ENCODE results near the gene SARS1. TPM values are rescaled to one million over a fixed set of nuclear protein-coding genes. Genes with fewer than 3 reads are reported as not detected.

SARS1 gene
- total and polyA plus RNA-seq, 2 donors (not counting 1 experiment from before 2014, with no cell fraction given) = 59.1 to 115 TPM

GRCh38 chr1:109272021-109272799 lies 58.5 kb downstream of the SARS1 start:
- intact Hi-C loops (cut with micrococcal nuclease) = no loop called here
- no peaks in the 10 kb centered on the region for H3K9me3 ChIP-seq (ENCODE audit: control extremely low read depth in 1 of 3, control insufficient read depth in 2 of 3, insufficient read depth in 1 of 3, low read length in 2 of 3)
- H3K4me3 ChIP-seq (ENCODE audit: control extremely low read depth in 1 of 5, extremely low read depth in 1 of 5, insufficient read depth in 1 of 5, low read depth in 2 of 5, low read length in 4 of 5) = no peak overlapping the region
- no peak overlapping the region for H3K9ac ChIP-seq (ENCODE audit: low read length)
- no peak overlapping the region for H2AFZ ChIP-seq (ENCODE audit: insufficient read depth, low read depth, low read length, poor library complexity, severe bottlenecking)
- no peaks in the 10 kb centered on the region for H3K4me1 Mint-ChIP-seq
- H3K27ac Mint-ChIP-seq = no peak overlapping the region
- no peaks in the 10 kb centered on the region for H3K9me3 Mint-ChIP-seq (ENCODE audit: insufficient read depth)
- ChIA-PET POLR2A (no interaction called here), CTCF (no interaction called here)
- H3K36me3 ChIP-seq (replicated peaks in 1 of 2; ENCODE audit: control extremely low read depth in 1 of 2, control insufficient read depth in 1 of 2, extremely low read depth in 1 of 2, insufficient read depth in 2 of 2, low read length in 1 of 2) = no peaks in the 10 kb centered on the region
- TF ChIP-seq, protein P1, sequence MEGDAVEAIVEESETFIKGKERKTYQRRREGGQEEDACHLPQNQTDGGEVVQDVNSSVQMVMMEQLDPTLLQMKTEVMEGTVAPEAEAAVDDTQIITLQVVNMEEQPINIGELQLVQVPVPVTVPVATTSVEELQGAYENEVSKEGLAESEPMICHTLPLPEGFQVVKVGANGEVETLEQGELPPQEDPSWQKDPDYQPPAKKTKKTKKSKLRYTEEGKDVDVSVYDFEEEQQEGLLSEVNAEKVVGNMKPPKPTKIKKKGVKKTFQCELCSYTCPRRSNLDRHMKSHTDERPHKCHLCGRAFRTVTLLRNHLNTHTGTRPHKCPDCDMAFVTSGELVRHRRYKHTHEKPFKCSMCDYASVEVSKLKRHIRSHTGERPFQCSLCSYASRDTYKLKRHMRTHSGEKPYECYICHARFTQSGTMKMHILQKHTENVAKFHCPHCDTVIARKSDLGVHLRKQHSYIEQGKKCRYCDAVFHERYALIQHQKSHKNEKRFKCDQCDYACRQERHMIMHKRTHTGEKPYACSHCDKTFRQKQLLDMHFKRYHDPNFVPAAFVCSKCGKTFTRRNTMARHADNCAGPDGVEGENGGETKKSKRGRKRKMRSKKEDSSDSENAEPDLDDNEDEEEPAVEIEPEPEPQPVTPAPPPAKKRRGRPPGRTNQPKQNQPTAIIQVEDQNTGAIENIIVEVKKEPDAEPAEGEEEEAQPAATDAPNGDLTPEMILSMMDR (IDR thresholded peaks at IDR 0.05) = no peak
- TF ChIP-seq EZH2 (IDR thresholded peaks at IDR 0.05; ENCODE audit: borderline replicate concordance, insufficient read depth, low read depth, low read length, poor library complexity, severe bottlenecking) = no peak
- H3K27ac ChIP-seq (ENCODE audit: low read length in 2 of 2) = no peak overlapping the region
- no peak overlapping the region for H3K4me3 Mint-ChIP-seq
- no peaks in the 10 kb centered on the region for H3K27me3 Mint-ChIP-seq
- no peak for DNase-seq
- H3K4me2 ChIP-seq (replicated peaks; ENCODE audit: low read depth, low read length, poor library complexity, severe bottlenecking) = no peak overlapping the region
- no peaks in the 10 kb centered on the region for H4K20me1 ChIP-seq (ENCODE audit: control insufficient read depth, insufficient read depth, low read length, poor library complexity, severe bottlenecking)
- H3K79me2 ChIP-seq (ENCODE audit: control insufficient read depth, insufficient read depth, low read length) = no peaks in the 10 kb centered on the region
- 95% methylated on average over 12 of the region's 13 CpGs for WGBS (ENCODE audit: insufficient coverage)
- peaks cover 0 to 1% of the 10 kb centered on the region in 2 donors for H3K4me1 ChIP-seq (ENCODE audit: control insufficient read depth in 2 of 2, insufficient read depth in 2 of 2, low read length in 2 of 2)
- no peak for ATAC-seq (ENCODE audit: low read depth)
- peaks cover 0 to 4% (median 0%) of the 10 kb centered on the region in 4 experiments for H3K27me3 ChIP-seq (replicated peaks in 1 of 4; ENCODE audit: control extremely low read depth in 1 of 4, control insufficient read depth in 3 of 4, insufficient read depth in 4 of 4, low read length in 3 of 4)

GRCh38 chr1:109272831-109273547 lies 59.3 kb downstream of the SARS1 start:
- H3K9ac ChIP-seq (ENCODE audit: low read length) = no peak overlapping the region
- H3K27me3 ChIP-seq (replicated peaks in 1 of 4; ENCODE audit: control extremely low read depth in 1 of 4, control insufficient read depth in 3 of 4, insufficient read depth in 4 of 4, low read length in 3 of 4) = peaks cover 0 to 4% (median 0%) of the 10 kb centered on the region in 4 experiments
- H2AFZ ChIP-seq (ENCODE audit: insufficient read depth, low read depth, low read length, poor library complexity, severe bottlenecking) = no peak overlapping the region
- no peak overlapping the region for H3K4me3 ChIP-seq (ENCODE audit: control extremely low read depth in 1 of 5, extremely low read depth in 1 of 5, insufficient read depth in 1 of 5, low read depth in 2 of 5, low read length in 4 of 5)
- Mint-ChIP-seq H3K9me3 (ENCODE audit: insufficient read depth) (no peaks in the 10 kb centered on the region), H3K4me1 (no peaks in the 10 kb centered on the region), H3K27me3 (no peaks in the 10 kb centered on the region), H3K27ac (no peak overlapping the region), H3K4me3 (no peak overlapping the region)
- intact Hi-C loops (cut with micrococcal nuclease) = no loop called here
- CTCF ChIA-PET = interaction anchor here (0.9 kb wide), 1 partner anchor 10 kb away, joined by 3 read pairs; the partner anchor contains the start of gene PSRC1
- no peaks in the 10 kb centered on the region for H3K9me3 ChIP-seq (ENCODE audit: control extremely low read depth in 1 of 3, control insufficient read depth in 2 of 3, insufficient read depth in 1 of 3, low read length in 2 of 3)
- POLR2A ChIA-PET = no interaction called here
- ATAC-seq (ENCODE audit: low read depth) (no peak), DNase-seq (no peak)
- H4K20me1 ChIP-seq (ENCODE audit: control insufficient read depth, insufficient read depth, low read length, poor library complexity, severe bottlenecking) = no peaks in the 10 kb centered on the region
- H3K36me3 ChIP-seq (replicated peaks in 1 of 2; ENCODE audit: control extremely low read depth in 1 of 2, control insufficient read depth in 1 of 2, extremely low read depth in 1 of 2, insufficient read depth in 2 of 2, low read length in 1 of 2) = no peaks in the 10 kb centered on the region
- peaks cover 0 to 5% of the 10 kb centered on the region in 2 donors for H3K4me1 ChIP-seq (ENCODE audit: control insufficient read depth in 2 of 2, insufficient read depth in 2 of 2, low read length in 2 of 2)
- 95% methylated on average over 12 of the region's 16 CpGs for WGBS (ENCODE audit: insufficient coverage)
- no peak for TF ChIP-seq EZH2 (IDR thresholded peaks at IDR 0.05; ENCODE audit: borderline replicate concordance, insufficient read depth, low read depth, low read length, poor library complexity, severe bottlenecking)
- TF ChIP-seq, protein P1 (IDR thresholded peaks at IDR 0.05) = no peak
- H3K4me2 ChIP-seq (replicated peaks; ENCODE audit: low read depth, low read length, poor library complexity, severe bottlenecking) = no peak overlapping the region
- H3K79me2 ChIP-seq (ENCODE audit: control insufficient read depth, insufficient read depth, low read length) = no peaks in the 10 kb centered on the region
- no peak overlapping the region for H3K27ac ChIP-seq (ENCODE audit: low read length in 2 of 2)

All from B cell (primary cell).